Activated CD4-positive, alpha-beta T cell treated with anti-CD3 and anti-CD28 coated beads for 24 hours (primary cell): ENCODE measurements around the gene PYCR2.
"Not testable (repeated sequence)": the region's sequence is repeated elsewhere in the genome, so short reads cannot be mapped to it uniquely, and the experiment has no call there.

Source experiments
- DNase-seq, 2 donors: peaks; one replicate each; pipeline ENCODE4 v3.0.0-alpha.2; 2020; ENCODE audit warnings: low read depth in 2 of 2

Gene PYCR2

DNA sequence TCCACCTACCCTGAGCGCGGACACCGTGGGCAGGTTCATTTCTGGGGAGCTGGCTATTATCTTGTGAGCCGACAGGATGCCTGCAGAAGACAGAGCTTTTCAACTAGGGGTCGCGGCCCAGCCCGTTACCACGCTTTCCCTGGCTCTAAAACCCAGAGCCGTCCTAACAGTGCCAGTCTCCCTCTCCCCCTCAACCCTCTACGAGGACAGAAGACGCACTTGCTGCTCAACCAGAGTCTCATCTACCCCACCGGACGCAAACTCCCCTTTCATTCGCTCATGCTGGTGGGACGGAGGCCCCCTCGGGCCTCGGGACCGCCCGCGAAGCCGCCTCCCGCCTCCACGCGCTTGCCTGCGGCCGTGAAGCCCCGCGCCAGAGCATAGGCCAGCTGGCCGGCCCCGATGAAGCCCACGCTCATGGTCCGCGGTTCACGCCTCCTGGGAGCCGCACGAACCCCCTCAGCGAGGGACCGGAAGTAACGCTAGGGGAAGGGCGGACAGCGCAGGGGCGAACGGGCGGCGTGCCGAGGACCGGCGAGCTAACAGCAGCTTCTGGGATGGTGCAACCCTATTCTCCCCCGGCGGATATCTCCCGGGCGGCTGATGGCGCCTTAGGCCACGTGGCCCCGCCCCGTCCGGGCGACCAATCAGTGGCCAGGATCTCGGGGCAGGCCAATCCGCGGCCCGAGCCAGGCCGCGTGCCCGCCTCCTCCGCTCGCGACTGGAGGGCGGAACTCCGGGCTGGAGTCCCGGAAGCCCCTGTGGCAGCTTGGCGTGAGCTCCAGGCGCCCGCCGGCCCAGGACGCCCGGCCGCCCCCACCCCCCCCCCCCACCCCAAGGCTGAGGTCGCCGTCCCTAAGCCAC is at the start of gene PYCR2:
Gene PYCR2, minus strand, starts transcription at position 559 of the 864 bp plus-strand sequence. Its CDS starts 140 bp downstream, at position 419.
- DNase-seq, result peak; percentile 86 to 91

GRCh38 chr1:225973158-225973557 is 49.1 kb upstream of the PYCR2 start:
- DNase-seq, result no peak

GRCh38 chr1:225972344-225973152 is 48.5 kb upstream of the PYCR2 start:
- DNase-seq, result no peak

DNA sequence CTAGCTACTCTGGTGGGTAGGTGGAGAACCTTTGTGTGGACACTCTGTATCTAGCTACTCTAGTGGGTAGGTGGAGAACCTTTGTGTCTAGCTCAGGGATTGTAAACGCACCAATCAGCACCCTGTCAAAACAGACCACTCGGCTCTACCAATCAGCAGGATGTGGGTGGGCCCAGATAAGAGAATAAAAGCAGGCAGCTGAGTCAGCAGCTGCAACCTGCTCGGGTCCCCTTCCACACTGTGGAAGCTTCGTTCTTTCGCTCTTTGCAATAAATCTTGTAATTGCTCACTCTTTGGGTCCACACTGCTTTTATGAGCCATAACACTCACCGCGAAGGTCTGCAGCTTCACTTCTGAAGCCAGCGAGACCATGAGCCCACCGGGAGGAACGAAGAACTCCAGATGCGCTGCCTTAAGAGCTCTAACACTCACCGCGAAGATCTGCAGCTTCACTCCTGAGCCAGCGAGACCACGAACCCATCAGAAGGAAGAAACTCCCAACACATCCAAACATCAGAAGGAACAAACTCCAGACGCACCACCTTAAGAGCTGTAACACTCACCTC is 46.6 kb upstream of the PYCR2 start:
- DNase-seq, result not testable (repeated sequence)

- not testable (repeated sequence) for DNase-seq
Observed at GRCh38 chr1:225969751-225970150, 45.7 kb upstream of the PYCR2 start.

DNA sequence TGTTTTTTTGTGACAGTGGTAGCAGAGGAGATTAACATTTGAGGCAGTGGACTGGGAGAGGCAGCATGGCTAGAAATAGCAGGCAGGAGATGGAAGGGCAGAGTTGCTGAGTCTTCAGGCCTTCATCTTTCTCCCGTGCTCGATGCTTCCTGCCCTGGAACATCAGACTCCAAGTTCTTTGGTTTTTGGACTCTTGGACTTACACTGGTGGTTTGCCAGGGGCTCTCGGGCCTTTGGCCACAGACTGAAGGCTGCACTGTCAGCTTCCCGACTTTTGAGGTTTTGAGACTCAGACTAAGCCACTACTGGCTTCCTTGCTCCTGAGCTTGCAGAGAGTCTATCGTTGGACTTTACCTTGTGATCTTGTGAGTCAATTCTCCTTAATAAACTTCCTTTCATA is 41.2 kb upstream of the PYCR2 start:
- DNase-seq, result no peak

GRCh38 chr1:225963735-225964530 is 39.9 kb upstream of the PYCR2 start:
- DNase-seq, result no peak

DNA sequence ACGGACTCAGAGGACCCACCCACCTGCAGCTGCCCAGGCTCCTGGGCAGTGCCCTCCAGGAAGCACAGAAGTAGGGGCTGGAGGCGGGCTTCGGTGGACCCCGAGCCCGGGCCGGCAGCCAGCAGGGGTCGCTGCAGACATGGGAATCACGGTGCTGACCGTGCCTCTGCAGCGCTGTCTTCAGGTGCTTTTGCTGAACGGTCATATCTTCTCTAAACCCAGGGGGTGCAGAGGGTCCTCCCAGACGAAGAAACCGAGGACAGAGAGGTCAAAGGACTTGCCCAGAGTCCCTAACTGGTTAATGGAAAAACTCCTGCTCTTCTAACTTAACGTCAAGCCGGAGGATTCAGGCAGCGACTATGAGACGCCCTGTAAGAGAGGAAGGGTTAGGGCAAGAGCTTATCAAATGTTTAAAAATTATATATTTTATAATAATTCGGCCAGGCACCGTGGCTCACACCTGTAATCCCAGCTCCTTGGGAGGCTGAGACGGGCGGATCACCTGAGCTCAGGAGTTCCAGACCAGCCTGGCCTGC is 38.5 kb upstream of the PYCR2 start:
- peak; percentile 47 to 65 for DNase-seq

DNA sequence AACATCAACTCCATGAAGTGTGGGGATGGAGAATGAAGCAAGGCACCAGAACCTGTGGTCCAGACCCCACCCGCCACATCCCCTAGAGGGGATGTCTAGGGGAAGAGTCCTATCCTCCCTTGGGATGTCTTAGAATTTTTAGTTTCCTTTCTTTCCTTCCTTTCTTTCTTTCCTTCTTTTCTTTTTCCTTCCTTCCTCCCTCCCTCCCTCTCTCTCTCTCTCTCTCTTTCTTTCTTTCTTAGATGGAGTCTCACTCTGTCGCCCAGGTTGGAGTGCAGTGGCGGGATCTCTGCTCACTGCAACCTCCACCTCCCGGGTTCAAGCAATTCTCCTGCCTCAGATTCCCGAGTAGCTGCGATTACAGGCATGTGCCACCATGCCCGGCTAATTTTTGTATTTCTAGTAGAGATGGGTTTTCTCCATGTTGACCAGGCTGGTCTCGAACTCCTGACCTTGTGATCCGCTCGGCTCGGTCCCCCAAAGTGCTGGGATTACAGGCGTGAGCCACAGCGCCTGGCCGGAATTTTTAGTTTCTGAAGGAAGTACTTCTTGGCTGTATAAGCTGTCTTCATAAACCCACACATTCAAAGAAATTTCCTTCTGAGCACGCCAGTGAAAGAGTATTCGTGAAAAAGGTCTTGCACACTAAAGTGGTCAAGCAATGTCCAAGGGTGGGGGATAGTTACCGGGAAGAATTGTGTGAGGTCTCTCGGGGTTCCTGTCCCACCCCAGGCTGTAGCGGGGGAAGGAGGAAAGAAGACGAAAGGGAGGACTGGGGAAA is 37.8 kb upstream of the PYCR2 start:
- DNase-seq, result no peak

DNA sequence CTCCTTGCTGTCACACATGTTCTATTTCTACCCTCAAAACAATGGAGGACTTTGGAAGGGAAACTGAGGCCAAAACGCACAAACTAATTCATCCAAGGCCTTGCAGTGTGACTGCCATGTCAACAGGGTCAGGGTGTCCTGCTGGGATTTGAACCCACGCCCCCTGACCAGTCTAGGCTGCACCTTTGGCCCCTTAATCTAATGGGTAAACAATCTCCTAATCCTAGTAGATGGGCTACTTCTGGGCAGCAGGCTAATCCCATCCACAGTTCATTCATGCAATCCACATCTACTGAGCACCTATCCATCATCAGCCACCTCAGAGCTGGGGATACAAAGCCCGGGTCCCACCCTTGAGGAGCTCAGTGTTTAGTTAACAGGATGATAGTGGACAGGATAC is 34.0 kb upstream of the PYCR2 start:
- DNase-seq, result no peak

DNA sequence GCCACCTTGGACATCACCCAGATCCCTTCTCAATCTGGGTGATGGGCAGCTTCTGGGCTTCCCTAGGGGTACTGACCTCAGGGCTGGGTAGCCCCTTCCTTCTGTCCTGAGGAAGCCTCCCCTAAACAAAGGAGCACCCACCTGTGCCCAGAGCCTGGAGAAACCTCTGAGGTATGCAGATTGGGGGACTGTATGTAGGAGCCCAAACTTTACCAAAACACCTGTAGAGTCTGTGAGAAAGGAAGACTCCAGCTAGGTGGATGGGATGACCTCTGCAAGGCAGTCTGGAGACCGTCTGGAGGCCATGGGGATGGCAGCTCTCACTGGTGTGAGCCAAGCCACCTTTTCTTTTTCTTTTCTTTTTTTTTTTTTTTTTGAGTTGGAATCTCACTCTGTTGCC is 30.7 kb upstream of the PYCR2 start:
- DNase-seq, result no peak

DNA sequence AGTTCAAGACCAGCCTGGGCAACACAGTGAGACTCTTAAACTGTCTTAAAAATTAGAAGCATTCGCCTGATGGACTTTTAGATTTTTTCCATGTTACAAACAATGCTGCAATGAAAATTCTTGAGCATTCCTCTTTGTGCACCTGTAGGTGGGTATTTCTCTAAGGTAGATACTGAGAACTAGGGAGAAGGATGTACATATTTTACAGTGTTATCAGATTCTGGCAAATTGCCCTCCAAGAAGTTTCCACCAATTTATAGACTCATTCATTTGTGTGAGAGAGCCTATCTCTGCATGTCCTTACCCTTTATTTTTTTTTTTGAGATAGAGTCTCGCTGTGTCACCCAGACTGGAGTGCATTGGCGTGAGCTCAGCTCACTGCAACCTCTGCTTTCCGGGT is 29.3 kb upstream of the PYCR2 start:
- no peak for DNase-seq

GRCh38 chr1:225950905-225951497 is 27.0 kb upstream of the PYCR2 start:
- DNase-seq, result no peak

- no peak for DNase-seq
Observed at GRCh38 chr1:225949041-225949440, 25.0 kb upstream of the PYCR2 start.

- DNase-seq, result no peak
Observed at GRCh38 chr1:225946803-225947202, 22.8 kb upstream of the PYCR2 start.

- no peak for DNase-seq
Observed at GRCh38 chr1:225946082-225946620, 22.1 kb upstream of the PYCR2 start.

- DNase-seq, result no peak
Observed at GRCh38 chr1:225945564-225945963, 21.5 kb upstream of the PYCR2 start.

- no peak for DNase-seq
Observed at GRCh38 chr1:225944951-225945350, 20.9 kb upstream of the PYCR2 start.

DNA sequence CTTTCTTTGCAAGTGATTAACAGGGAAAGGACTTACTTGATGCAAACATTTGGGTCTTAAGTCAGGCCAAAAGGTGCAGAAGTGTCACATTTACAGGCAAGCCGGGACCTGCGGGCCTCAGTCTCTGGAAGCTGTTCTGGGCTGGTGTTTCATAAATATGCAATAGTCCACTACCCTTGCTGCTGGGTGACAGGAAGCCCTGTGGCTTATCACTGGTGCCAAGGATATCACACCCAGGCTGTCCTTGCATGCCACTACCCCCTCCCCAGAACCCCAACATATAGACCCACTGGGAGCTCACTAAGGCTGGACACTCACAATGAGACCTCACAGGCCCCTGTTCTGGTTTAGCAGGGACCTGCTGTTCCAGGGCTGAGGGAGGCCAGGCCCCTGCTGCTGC is 20.3 kb upstream of the PYCR2 start:
- no peak for DNase-seq

DNA sequence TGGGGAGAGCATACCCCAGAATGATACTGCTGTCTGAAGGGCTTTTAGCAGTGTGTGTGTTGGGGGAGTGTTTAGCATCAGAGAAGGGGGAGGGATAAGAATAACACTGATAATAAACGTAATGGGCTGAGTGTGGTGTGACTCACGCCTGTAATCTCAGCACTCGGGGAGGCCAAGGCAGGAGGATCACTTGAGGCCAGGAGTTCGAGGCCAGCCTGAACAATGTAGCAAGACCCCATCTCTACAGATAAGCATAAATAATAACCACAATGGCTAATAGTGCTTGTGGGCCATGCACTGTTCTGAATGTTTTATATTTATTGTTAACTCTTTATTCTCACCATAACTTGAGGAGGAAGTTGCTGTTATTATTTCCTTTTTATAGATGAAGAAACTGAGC is 19.5 kb upstream of the PYCR2 start:
- DNase-seq, result no peak
